ENCODE data around the gene PSMD1.

The PSMD1 gene

DNA sequence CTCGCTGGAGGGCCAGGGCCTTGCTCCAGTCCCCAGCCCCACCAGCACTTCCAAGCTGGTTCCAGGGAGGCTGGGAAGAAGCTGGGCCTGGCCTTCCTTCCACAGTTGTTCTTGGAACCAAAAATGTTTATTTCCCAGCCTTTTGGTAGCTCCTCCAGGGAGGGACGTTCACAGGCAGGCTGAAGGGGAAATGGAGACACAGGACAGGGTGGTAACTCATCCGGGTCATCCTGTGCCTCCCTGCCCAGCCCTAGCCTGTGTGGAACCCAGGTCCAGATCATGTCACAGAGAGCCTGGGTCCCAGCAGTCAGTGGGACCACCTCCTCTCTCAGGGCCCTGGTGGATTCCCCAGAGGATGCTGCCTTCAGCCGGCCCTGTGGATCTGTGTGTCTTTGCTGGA is 129.2 kb downstream of the PSMD1 start:
- Histone ChIP-seq H3K79me2 (ENCODE audit: control insufficient read depth, low read length) (no peaks in the 10 kb centered on the region), H3K4me2 (ENCODE audit: low read length) (no peak overlapping the region), H3K36me3 (ENCODE audit: control insufficient read depth, low read length) (no peaks in the 10 kb centered on the region), H3F3A (ENCODE audit: control insufficient read depth, insufficient read depth) (no peaks in the 10 kb centered on the region), H3K9me2 (replicated peaks; ENCODE audit: control insufficient read depth, low read length) (no peaks in the 10 kb centered on the region), H3K9me3 (ENCODE audit: control insufficient read depth, insufficient read depth, low read length) (no peaks in the 10 kb centered on the region), H4K20me1 (ENCODE audit: control insufficient read depth, insufficient read depth, low read depth, low read length) (no peaks in the 10 kb centered on the region), H3K27me3 (ENCODE audit: control insufficient read depth, low read length) (peaks cover 6% of the 10 kb centered on the region; the same call in 1 of the 2 replicates), H3K27ac (ENCODE audit: low read depth, low read length) (no peak overlapping the region), H3K4me1 (ENCODE audit: control insufficient read depth, low read length) (peaks cover 17% of the 10 kb centered on the region), H3K4me3 (ENCODE audit: low read length) (no peak overlapping the region)
- no peak for TF ChIP-seq EZH2phosphoT487 (IDR thresholded peaks at IDR 0.05; ENCODE audit: borderline replicate concordance, low read length)
- TF ChIP-seq, protein P1, sequence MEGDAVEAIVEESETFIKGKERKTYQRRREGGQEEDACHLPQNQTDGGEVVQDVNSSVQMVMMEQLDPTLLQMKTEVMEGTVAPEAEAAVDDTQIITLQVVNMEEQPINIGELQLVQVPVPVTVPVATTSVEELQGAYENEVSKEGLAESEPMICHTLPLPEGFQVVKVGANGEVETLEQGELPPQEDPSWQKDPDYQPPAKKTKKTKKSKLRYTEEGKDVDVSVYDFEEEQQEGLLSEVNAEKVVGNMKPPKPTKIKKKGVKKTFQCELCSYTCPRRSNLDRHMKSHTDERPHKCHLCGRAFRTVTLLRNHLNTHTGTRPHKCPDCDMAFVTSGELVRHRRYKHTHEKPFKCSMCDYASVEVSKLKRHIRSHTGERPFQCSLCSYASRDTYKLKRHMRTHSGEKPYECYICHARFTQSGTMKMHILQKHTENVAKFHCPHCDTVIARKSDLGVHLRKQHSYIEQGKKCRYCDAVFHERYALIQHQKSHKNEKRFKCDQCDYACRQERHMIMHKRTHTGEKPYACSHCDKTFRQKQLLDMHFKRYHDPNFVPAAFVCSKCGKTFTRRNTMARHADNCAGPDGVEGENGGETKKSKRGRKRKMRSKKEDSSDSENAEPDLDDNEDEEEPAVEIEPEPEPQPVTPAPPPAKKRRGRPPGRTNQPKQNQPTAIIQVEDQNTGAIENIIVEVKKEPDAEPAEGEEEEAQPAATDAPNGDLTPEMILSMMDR (IDR thresholded peaks at IDR 0.05; ENCODE audit: low read depth, low read length, poor library complexity, severe bottlenecking), result no peak

DNA sequence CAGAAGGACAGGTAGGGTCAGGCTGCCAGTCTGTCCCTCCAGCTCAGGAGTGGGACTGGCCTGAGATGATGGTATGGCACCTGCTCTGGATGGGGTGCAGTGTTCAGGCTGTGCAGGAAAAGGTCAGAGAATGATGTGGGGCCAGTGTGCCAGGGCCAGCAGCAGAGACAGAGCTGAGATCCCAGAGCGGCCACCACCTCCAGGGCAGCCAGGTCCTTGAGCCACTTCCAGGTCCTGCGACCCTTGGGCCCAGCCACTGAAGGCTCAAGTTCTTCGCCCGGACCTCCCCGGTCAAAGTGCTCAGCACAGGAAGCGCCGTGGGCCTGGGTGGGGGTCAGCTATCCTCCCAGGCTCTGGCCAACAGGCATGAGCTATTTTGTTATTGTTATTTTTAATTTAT is 129.7 kb downstream of the PSMD1 start:
- Histone ChIP-seq H3K9me2 (replicated peaks; ENCODE audit: control insufficient read depth, low read length) (no peaks in the 10 kb centered on the region), H3K27me3 (ENCODE audit: control insufficient read depth, low read length) (peaks cover 6% of the 10 kb centered on the region; the same call in 1 of the 2 replicates), H3K9me3 (ENCODE audit: control insufficient read depth, insufficient read depth, low read length) (no peaks in the 10 kb centered on the region), H3K4me1 (ENCODE audit: control insufficient read depth, low read length) (peaks cover 13% of the 10 kb centered on the region), H3K27ac (ENCODE audit: low read depth, low read length) (no peak overlapping the region), H3K79me2 (ENCODE audit: control insufficient read depth, low read length) (no peaks in the 10 kb centered on the region), H3K36me3 (ENCODE audit: control insufficient read depth, low read length) (no peaks in the 10 kb centered on the region), H3K4me2 (ENCODE audit: low read length) (no peak overlapping the region), H3F3A (ENCODE audit: control insufficient read depth, insufficient read depth) (no peaks in the 10 kb centered on the region), H4K20me1 (ENCODE audit: control insufficient read depth, insufficient read depth, low read depth, low read length) (no peaks in the 10 kb centered on the region), H3K4me3 (ENCODE audit: low read length) (no peak overlapping the region)
- TF ChIP-seq, protein P1 (IDR thresholded peaks at IDR 0.05; ENCODE audit: low read depth, low read length, poor library complexity, severe bottlenecking), result no peak
- TF ChIP-seq EZH2phosphoT487 (IDR thresholded peaks at IDR 0.05; ENCODE audit: borderline replicate concordance, low read length), result no peak

DNA sequence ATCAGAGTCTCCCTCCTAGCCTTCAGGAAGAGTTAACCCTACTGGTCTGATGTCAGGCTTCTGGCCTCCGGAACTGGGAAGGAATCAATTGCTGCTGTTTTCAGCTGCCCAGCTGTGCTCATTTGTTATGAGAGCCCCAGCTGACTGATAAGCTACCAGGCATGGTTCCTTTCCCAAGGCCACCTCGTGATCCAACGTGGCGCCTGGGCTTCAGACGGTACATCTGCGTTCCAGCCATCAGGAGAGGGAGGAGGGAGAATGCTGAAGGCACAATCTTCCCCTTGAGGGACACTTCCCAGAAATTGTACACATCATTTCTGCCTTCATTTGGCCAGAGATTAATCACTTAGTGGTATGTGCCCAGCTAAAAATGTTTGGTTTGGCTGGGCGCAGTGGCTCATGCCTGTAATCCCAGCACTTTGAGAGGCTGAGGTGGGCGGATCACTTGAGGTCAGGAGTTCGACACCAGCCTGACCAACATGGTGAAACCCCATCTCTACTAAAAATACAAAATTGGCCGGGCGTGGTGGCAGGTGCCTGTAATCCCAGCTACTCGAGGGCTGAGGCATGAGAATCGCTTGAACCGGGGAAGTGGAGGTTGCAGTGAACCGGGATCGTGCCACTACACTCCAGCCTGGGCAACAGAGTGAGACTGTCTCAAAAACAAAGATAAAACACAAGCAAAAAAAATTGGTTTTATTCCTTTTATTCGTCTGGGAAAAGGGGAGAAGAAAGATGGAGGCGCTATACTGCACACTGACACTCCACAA is 131.3 kb downstream of the PSMD1 start:
- Histone ChIP-seq H3K9me2 (replicated peaks; ENCODE audit: control insufficient read depth, low read length) (no peaks in the 10 kb centered on the region), H3K36me3 (ENCODE audit: control insufficient read depth, low read length) (no peaks in the 10 kb centered on the region), H3K79me2 (ENCODE audit: control insufficient read depth, low read length) (no peaks in the 10 kb centered on the region), H3K27ac (ENCODE audit: low read depth, low read length) (no peak overlapping the region), H3K4me3 (ENCODE audit: low read length) (no peak overlapping the region), H4K20me1 (ENCODE audit: control insufficient read depth, insufficient read depth, low read depth, low read length) (no peaks in the 10 kb centered on the region), H3K9me3 (ENCODE audit: control insufficient read depth, insufficient read depth, low read length) (no peaks in the 10 kb centered on the region), H3F3A (ENCODE audit: control insufficient read depth, insufficient read depth) (no peaks in the 10 kb centered on the region), H3K4me2 (ENCODE audit: low read length) (no peak overlapping the region), H3K27me3 (ENCODE audit: control insufficient read depth, low read length) (peaks cover 6% of the 10 kb centered on the region; the same call in 1 of the 2 replicates), H3K4me1 (ENCODE audit: control insufficient read depth, low read length) (no peaks in the 10 kb centered on the region)
- TF ChIP-seq, protein P1 (IDR thresholded peaks at IDR 0.05; ENCODE audit: low read depth, low read length, poor library complexity, severe bottlenecking), result no peak
- TF ChIP-seq EZH2phosphoT487 (IDR thresholded peaks at IDR 0.05; ENCODE audit: borderline replicate concordance, low read length), result no peak
